H1 (cell line): ENCODE results near the gene U2AF1L4. TPM values are rescaled to one million over a fixed set of nuclear protein-coding genes. Genes with fewer than 3 reads are reported as not detected.

Experiments used
- CBX5 ChIP-seq: fragments of 300-800, 300-1000 bp; sonication (generic); IDR thresholded peaks from 2 replicates; pipeline ENCODE4 v1.7.1; 2016; ENCODE audit warnings: antibody characterized with exemption, low read length, low read depth
- KDM4A ChIP-seq: IDR thresholded peaks from one replicate; pipeline ENCODE4 v1.7.1; 2012; ENCODE audit warnings: low read depth, mild to moderate bottlenecking, moderate library complexity, low read length, inconsistent platforms; ENCODE audit not compliant: severe bottlenecking
- ZNF274 ChIP-seq: IDR thresholded peaks from 2 replicates; pipeline ENCODE4 v1.7.0; 2012; ENCODE audit warnings: low read length, borderline replicate concordance; ENCODE audit errors: extremely low read depth
- polyA plus RNA-seq, 7 experiments: library from polyadenylated mRNA; depleted of rRNA in 3 of 7; stranded (reverse) in 5 of 7; unstranded in 2 of 7; fragments of >200 nt in 5 of 7; fragments of 200-250 nt in 2 of 7; gene quantifications; 1 replicate in 5 of 7; 2 replicates in 1 of 7; 4 replicates in 1 of 7; pipeline versions ENCODE4 v1.2.1 to v1.2.3, GENCODE V29; 2011 to 2013; ENCODE audit warnings: missing spikeins in 2 of 7, mixed read lengths in 2 of 7
- total RNA-seq: library from RNA; stranded (reverse); fragmentation: NEBNext Ultra II Directional; extraction: Animal tissue kit (Norgen Biotek cat#: 25700); gene quantifications from 2 replicates; pipeline ENCODE4 v1.2.1, GENCODE V29; 2021

U2AF1L4 gene
- total and polyA plus RNA-seq, 2 of the 8 experiments (the other 6 are each of a cell fraction or from before 2014, with no cell fraction given): 15.1 to 32.7 TPM

GRCh38 chr19:35748106-35749020 lies 3.1 kb upstream of the U2AF1L4 start, which contains the start of gene LIN37 (continued):
- TF ChIP-seq CBX5 (no peak), ZNF274 (no peak), KDM4A (peak; percentile 48)
